Kidney (tissue), 14 donors: Measurements from ENCODE around the gene CCDC69. TPM values are rescaled to one million over a fixed set of nuclear protein-coding genes. Genes with fewer than 3 reads are reported as not detected.
A peak's percentile ranks its signal among the peaks of the same experiment; 100 is the strongest.
"Not testable (repeated sequence)": the region's sequence is repeated elsewhere in the genome, so short reads cannot be mapped to it uniquely, and the experiment has no call there.

Experiments
- DNase-seq, 5 donors: peaks; one replicate each; pipeline ENCODE4 v3.0.0-alpha.2; 2013 to 2020
- FAIRE-seq: peaks from 2 replicates; lab custom pipeline; 2012; peaks lifted over from hg19 to GRCh38; lab: Jason Lieb, UNC
- H3K27ac ChIP-seq, 2 donors: one replicate each; pipeline ENCODE4 v1.7.0; 2013; ENCODE audit warnings: low read depth in 2 of 2, low read length in 2 of 2, inconsistent platforms in 1 of 2
- H3K27me3 ChIP-seq: one replicate; pipeline ENCODE4 v1.7.1; 2013; ENCODE audit warnings: low read length, inconsistent platforms; ENCODE audit not compliant: control insufficient read depth, insufficient read depth
- H3K36me3 ChIP-seq, 3 donors: one replicate each; pipeline versions ENCODE4 v1.7.0 to v1.7.1; 2013; ENCODE audit warnings: low read length in 3 of 3, control low read depth in 1 of 3, inconsistent platforms in 1 of 3; ENCODE audit not compliant: insufficient read depth in 3 of 3, control insufficient read depth in 2 of 3
- H3K4me1 ChIP-seq, 3 donors: one replicate each; pipeline versions ENCODE4 v1.7.0 to v1.7.1; 2013; ENCODE audit warnings: low read length in 3 of 3, inconsistent platforms in 1 of 3, low read depth in 1 of 3; ENCODE audit not compliant: control insufficient read depth in 2 of 3, insufficient read depth in 2 of 3
- H3K4me3 ChIP-seq, 3 donors: one replicate each; pipeline versions ENCODE4 v1.7.0 to v1.8.1; 2013; ENCODE audit warnings: low read length in 3 of 3, control low read depth in 1 of 3, inconsistent platforms in 1 of 3
- H3K9ac ChIP-seq, 3 donors: one replicate each; pipeline versions ENCODE4 v1.7.0 to v1.7.1; 2013; ENCODE audit warnings: low read length in 3 of 3, control low read depth in 1 of 3, inconsistent platforms in 1 of 3
- H3K9me3 ChIP-seq, 3 donors: one replicate each; pipeline versions ENCODE4 v1.7.0 to v1.7.1; 2013; ENCODE audit warnings: low read length in 3 of 3, control low read depth in 1 of 3, inconsistent platforms in 1 of 3; ENCODE audit not compliant: control insufficient read depth in 2 of 3, insufficient read depth in 1 of 3
- CTCF ChIP-seq: IDR thresholded peaks from 3 replicates; pipeline ENCODE4 v1.5.1; 2012; ENCODE audit warnings: mild to moderate bottlenecking, moderate library complexity, borderline replicate concordance; ENCODE audit not compliant: insufficient read depth; ENCODE audit errors: extremely low read depth
- intact Hi-C: fragments of 100-400 bp; cut with DNase I; formaldehyde crosslinking; loops from one replicate; pipeline ENCODE4 v1.11.1; 2022
- polyA plus RNA-seq: library from polyadenylated mRNA; stranded (reverse); fragments of 350-450 nt; fragmentation: Illumina TruSeq; extraction: RNeasy Lipid Tissue Mini Kit (QIAGEN cat#74804); gene quantifications from one replicate; pipeline ENCODE4 v1.2.3, GENCODE V29; 2014; ENCODE audit warnings: low read depth, low replicate concordance; ENCODE audit not compliant: insufficient read depth
- total RNA-seq: library from RNA; stranded (reverse); fragmentation: NEBNext Ultra II Directional; extraction: Animal tissue kit (Norgen Biotek cat#: 25700); gene quantifications from one replicate; pipeline ENCODE4 v1.2.1, GENCODE V29; 2021
- donor health status: control.
- donor health status: control.
- donor health status: control.
- donor health status: control.
- donor health status: control.
- donor health status: DM: yes; HTN: yes; CAD: no.
- donor health status: Normal renal cell carcinoma (clear cell type).

The CCDC69 gene
- total and polyA plus RNA-seq, 2 donors from 2014 or later, result 11.1 to 22.8 TPM

- Histone ChIP-seq H3K4me1 (peaks cover 0 to 5% (median 0%) of the 10 kb centered on the region in 3 donors), H3K36me3 (no peaks in the 10 kb centered on the region), H3K9ac (no peak overlapping the region), H3K9me3 (no peaks in the 10 kb centered on the region), H3K4me3 (peak overlapping the region in 1 of 3 donors; percentile 25), H3K27me3 (no peaks in the 10 kb centered on the region), H3K27ac (no peak overlapping the region)
- FAIRE-seq (no peak), DNase-seq (peak in 3 of 5 donors; percentile 40 to 61 (median 56))
- TF ChIP-seq CTCF, result no peak
- intact Hi-C loops, result no loop called here
Measured at GRCh38 chr5:151238303-151238741, 14.4 kb upstream of the CCDC69 start.

- no peak overlapping the region for H3K9ac ChIP-seq
- no peaks in the 10 kb centered on the region for H3K36me3 ChIP-seq
- FAIRE-seq (no peak), DNase-seq (no peak)
- no peaks in the 10 kb centered on the region for H3K9me3 ChIP-seq
- no peak overlapping the region for H3K4me3 ChIP-seq
- H3K27me3 ChIP-seq, result no peaks in the 10 kb centered on the region
- no peak for TF ChIP-seq CTCF
- H3K4me1 ChIP-seq, result peaks cover 0 to 5% (median 0%) of the 10 kb centered on the region in 3 donors
- intact Hi-C loops, result no loop called here
- no peak overlapping the region for H3K27ac ChIP-seq
Measured at GRCh38 chr5:151237685-151238084, 13.8 kb upstream of the CCDC69 start.

- DNase-seq (no peak), FAIRE-seq (no peak)
- Histone ChIP-seq H3K27ac (no peak overlapping the region), H3K4me3 (no peak overlapping the region), H3K9me3 (no peaks in the 10 kb centered on the region), H3K27me3 (no peaks in the 10 kb centered on the region), H3K9ac (no peak overlapping the region), H3K4me1 (peaks cover 0 to 5% (median 0%) of the 10 kb centered on the region in 3 donors), H3K36me3 (no peaks in the 10 kb centered on the region)
- intact Hi-C loops, result no loop called here
- no peak for TF ChIP-seq CTCF
Measured at GRCh38 chr5:151236888-151237287, 13.0 kb upstream of the CCDC69 start.

GRCh38 chr5:151235239-151235571 is 11.3 kb upstream of the CCDC69 start:
- H3K27ac ChIP-seq, intact Hi-C loops, H3K36me3 ChIP-seq, H3K4me3 ChIP-seq, H3K9ac ChIP-seq, H3K4me1 ChIP-seq, H3K9me3 ChIP-seq, FAIRE-seq, H3K27me3 ChIP-seq, DNase-seq: not testable (repeated sequence)
